ENCODE data around the gene ERV3-1.
"Not testable (repeated sequence)": the region's sequence is repeated elsewhere in the genome, so short reads cannot be mapped to it uniquely, and the experiment has no call there.

DNA sequence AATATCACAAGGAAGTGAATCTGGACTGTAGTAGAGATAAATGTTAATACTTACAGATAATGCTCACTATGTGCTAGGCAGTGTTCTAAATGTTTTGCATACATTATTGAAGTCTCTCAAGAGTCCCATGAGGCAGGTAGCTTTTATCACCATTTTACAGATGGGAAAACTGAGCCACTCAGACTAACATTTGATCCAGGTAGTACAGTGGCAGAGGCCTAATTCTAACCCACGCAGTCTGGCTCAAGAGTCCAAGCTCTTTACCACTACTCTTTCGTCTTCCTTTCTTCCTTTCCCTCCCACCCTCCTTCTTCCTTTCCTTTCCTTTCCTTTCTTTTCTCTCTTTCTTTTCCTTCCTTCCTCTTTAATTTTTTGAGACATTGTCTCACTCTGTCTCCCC is 39.1 kb upstream of the ERV3-1 start:
- TF ChIP-seq, protein P1, sequence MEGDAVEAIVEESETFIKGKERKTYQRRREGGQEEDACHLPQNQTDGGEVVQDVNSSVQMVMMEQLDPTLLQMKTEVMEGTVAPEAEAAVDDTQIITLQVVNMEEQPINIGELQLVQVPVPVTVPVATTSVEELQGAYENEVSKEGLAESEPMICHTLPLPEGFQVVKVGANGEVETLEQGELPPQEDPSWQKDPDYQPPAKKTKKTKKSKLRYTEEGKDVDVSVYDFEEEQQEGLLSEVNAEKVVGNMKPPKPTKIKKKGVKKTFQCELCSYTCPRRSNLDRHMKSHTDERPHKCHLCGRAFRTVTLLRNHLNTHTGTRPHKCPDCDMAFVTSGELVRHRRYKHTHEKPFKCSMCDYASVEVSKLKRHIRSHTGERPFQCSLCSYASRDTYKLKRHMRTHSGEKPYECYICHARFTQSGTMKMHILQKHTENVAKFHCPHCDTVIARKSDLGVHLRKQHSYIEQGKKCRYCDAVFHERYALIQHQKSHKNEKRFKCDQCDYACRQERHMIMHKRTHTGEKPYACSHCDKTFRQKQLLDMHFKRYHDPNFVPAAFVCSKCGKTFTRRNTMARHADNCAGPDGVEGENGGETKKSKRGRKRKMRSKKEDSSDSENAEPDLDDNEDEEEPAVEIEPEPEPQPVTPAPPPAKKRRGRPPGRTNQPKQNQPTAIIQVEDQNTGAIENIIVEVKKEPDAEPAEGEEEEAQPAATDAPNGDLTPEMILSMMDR (IDR thresholded peaks at IDR 0.05), result not testable (repeated sequence)
- TF ChIP-seq POLR2AphosphoS5 (IDR thresholded peaks at IDR 0.05; ENCODE audit: insufficient read depth in 1 of 2, low read depth in 1 of 2), result not testable (repeated sequence)

All from vagina (tissue), 2 donors.